Measurements from ENCODE around the gene SLC25A2.

The SLC25A2 gene

DNA sequence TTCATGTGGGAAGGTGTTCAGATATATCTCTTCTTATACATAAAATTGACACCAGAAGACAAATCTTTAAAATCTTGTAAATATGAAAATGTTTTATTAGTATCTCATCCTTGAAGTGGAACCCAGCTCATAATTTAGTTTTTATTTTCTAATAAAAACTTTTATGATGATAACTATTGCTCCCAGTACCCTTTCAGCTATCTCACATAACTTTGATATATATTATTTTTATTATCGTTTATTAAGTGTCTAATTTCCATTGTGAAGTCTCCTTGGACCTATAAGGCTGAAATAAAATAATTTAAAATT, 42.7 kb downstream of the SLC25A2 start:
- TF ChIP-seq CTCF (IDR thresholded peaks at IDR 0.05; ENCODE audit: control extremely low read depth, extremely low read depth, low read depth, missing control alignments), result no peak
- CTCF ChIA-PET, result no interaction called here
- DNase-seq (ENCODE audit: extremely low spot score), result no peak
- POLR2A ChIA-PET, result no interaction called here

- ChIA-PET CTCF (no interaction called here), POLR2A (no interaction called here)
- TF ChIP-seq CTCF (IDR thresholded peaks at IDR 0.05; ENCODE audit: control extremely low read depth, extremely low read depth, low read depth, missing control alignments), result no peak
- DNase-seq (ENCODE audit: extremely low spot score), result no peak
Measured at GRCh38 chr5:141260458-141261237, 43.2 kb downstream of the SLC25A2 start.

GRCh38 chr5:141258948-141259347, 44.9 kb downstream of the SLC25A2 start:
- DNase-seq (ENCODE audit: extremely low spot score), result no peak
- ChIA-PET POLR2A (no interaction called here), CTCF (no interaction called here)
- TF ChIP-seq CTCF (IDR thresholded peaks at IDR 0.05; ENCODE audit: control extremely low read depth, extremely low read depth, low read depth, missing control alignments), result no peak

- CTCF ChIA-PET, result no interaction called here
- POLR2A ChIA-PET, result no interaction called here
- DNase-seq (ENCODE audit: extremely low spot score), result no peak
- no peak for TF ChIP-seq CTCF (IDR thresholded peaks at IDR 0.05; ENCODE audit: control extremely low read depth, extremely low read depth, low read depth, missing control alignments)
Measured at GRCh38 chr5:141258464-141258863, 45.4 kb downstream of the SLC25A2 start.

All from GM10248 (cell line).